NCI-H187 (cell line): ENCODE data around the gene BOLA2B.
"Not testable (repeated sequence)": the region's sequence is repeated elsewhere in the genome, so short reads cannot be mapped to it uniquely, and the experiment has no call there.

Source experiments
- DNase-seq, 2 experiments: peaks; one replicate each; lab custom pipeline; 2025; lab: John Stamatoyannopoulos, UW

Gene BOLA2B

DNA sequence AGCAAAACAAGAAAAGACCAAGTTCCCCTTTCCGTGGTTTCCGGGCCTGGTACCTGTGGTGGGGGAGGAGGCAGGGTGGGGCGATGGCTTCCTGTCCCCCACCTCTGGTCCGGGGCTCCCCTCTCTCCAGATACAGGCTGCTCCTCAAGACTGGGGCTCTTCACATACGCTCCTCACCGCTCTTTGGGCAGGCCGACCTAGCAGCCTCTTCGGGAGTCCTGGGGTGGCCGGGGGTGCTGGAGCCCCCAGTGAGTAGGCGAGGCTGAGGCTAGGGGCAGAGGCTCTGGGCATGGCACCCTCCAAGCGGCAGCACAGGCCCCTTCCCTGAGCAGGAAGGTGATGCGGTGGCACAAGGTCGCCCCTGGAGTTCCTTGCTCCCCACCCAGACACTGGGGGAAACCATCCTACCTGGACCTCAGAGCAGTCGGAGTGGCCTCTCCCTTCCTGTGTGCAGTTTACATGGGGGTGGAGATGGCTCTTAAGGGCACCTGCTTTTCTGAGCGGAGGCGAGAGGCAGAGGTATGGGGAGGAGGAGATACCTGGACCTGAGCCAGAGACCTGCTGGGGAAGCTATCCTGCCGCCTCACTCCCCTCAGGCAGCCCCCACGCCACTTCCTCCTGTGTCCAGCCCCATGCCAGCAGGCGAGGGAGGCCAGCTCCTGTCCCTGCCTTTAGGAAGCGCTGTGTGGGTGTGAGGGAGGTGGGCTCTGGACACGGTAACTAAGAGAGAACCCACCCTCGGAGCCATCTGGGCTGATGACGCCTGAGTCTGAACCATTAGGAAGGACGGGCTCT, 9.2 kb downstream of the BOLA2B start:
- DNase-seq: peak in 1 of 2 experiments; percentile 10

DNA sequence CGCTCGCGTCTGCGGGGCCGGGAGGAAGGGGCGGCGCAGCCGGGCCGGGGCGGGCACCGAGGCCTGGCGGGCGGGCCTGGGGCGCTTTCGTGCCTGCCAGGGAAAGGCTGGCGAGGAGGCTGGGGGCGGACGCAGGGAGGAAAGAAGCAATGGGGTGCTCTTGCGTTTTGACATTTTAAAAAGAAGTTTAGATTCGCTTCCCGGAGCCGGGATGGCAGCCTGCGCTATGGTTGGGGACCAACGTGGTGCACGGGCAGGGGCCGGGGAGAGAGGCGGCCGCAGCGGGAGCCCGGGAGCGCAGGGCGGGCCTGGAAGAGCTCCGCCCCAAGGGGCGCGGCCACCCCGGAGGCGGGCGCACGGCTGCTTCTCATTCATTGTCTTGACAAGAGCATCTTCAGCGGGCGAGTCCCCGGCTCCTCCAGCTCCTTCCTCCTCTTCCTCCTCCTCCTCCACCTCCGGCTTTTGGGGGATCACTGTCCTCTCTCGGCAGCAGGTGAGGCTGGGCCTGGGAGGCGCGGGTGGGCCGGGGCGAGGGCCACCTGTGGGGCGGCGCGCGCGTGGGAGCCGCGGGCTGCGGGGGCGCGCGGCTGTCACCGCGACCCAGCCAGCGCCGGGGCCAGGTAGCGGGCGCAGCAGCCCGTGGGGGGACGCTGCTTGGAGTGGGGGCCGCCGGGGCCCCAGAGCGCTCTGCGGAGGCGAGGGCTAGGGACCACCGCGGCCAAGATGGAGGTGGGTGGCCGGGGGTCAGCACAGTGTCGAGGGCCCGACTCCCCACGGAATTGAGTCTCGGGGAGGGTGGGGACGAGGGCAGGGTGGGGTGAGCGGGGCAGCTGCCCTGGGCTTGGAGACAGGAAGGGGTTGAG, 10.0 kb downstream of the BOLA2B start, which contains the start of gene CORO1A:
CORO1A (plus strand) TSS at position 370 of the 863 bp plus-strand sequence. CDS start 1,608 bp downstream, outside the sequence.
- peak in 1 of 2 experiments; percentile 22 for DNase-seq

DNA sequence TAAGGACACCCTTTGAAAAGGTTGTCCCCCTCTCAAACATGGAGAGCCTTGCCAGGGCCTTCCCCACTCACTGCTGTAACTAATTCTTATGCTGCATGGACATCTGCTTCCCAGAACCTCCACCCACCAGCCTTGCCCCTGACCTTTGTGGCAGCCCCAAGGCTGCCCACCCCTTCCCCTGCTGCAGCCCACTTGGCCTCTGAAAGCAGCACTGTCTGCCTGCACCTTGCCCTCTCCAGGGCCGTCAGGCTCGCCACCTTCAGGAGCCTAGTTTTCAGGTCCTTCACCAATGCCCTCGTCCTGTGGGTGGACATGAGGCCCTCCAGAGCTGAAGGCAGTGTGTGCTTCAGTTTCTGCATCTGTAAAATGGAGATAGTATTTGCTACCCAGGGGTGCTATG, 12.7 kb downstream of the BOLA2B start:
- no peak for DNase-seq

DNA sequence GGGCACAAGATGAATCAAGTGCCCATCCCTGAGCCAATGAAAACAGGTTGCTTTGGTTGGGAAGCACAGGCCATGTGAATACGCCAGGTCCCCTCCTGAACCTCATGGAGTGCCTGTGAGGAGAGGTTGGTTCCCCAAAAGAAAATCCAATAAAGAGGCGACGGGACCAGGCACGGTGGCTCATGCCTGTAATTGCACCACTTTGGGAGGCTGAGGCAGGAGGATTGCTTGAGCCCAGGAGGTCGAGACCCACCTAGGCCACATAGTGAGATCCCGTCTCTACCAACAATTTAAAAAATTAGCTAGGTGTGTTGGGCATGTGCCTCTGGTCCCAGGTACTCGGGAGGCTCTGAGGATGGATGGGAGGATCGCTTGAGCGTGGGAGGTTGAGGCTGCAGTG, 13.5 kb downstream of the BOLA2B start:
- DNase-seq: no peak

DNA sequence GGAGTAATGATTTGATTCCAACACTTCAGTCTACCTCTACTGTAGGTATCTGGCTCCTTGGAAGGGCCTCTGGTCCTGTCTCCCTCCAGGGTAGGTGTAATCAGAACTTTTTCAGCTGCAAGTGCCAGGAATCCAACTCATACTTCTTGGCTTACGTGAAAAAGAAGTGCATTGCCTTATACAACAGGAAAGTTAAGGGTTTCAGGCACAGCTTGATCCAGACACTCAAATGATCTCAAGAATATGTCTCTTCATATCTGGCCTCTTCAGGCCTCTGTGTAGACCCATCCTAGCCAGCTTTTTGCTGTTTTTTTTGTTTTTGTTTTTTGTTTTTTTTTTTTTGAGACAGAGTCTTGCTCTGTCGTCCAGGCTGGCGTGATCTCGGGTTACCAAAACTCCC, 14.3 kb downstream of the BOLA2B start:
- DNase-seq: no peak

DNA sequence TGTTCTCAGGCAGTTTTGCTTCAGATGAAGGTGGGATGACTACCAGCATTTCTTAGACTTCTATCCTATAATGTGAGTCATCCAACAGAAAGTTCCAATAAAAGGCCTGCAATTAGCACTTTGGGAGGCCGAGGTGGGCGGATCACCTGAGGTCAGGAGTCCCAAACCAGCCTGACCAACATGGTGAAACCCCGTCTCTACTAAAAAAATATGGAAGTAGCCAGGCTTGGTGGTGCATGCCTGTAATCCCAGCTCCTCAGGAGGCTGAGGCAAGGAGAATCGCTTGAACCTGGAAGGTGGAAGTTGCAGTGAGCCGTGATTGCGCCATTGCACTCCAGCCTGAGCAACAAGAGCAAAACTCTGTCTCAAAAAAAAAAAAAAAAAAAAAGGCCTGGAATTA, 16.6 kb downstream of the BOLA2B start:
- not testable (repeated sequence) for DNase-seq

DNA sequence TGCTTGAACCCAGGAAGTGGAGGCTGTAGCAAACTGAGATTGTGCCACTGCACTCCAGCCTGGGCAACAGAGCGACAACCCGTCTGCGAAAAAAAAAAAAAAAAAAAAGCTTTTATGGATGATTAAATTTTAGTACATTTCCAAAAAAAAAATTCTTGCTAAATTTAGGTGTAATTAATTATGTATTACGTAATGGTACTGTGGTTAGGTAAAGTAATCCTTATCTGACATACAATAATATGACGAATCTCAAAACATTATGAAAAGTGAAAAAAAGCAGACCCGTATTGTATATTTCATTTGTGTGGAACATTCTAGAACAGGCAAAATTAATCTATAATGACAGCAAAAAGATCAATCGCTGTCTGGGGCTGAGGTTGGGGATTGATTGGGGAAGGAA, 20.4 kb downstream of the BOLA2B start:
- DNase-seq: no peak

DNA sequence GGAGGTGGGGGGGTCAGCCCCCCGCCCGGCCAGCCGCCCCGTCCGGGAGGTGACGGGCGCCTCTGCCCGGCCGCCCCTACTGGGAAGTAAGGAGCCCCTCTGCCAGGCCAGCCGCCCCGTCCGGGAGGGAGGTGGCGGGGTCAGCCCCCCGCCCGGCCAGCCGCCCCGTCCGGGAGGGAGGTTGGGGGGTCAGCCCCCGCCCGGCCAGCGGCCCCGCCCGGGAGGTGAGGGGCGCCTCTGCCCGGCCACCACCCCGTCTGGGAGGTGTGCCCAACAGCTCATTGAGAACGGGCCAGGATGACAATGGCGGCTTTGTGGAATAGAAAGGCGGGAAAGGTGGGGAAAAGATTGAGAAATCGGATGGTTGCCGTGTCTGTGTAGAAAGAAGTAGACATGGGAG, 23.3 kb downstream of the BOLA2B start:
- DNase-seq: not testable (repeated sequence)

DNA sequence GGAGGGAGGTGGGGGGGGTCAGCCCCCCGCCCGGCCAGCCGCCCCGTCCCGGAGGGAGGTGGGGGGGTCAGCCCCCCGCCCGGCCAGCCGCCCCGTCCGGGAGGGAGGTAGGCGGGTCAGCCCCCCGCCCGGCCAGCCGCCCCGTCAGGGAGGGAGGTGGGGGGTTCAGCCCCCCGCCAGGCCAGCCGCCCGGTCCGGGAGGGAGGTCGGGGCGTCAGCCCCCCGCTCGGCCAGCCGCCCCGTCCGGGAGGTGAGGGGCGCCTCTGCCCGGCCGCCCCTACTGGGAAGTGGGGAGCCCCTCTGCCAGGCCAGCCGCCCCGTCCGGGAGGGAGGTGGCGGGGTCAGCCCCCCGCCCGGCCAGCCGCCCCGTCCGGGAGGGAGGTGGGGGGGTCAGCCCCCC, 24.1 kb downstream of the BOLA2B start:
- DNase-seq: not testable (repeated sequence)

DNA sequence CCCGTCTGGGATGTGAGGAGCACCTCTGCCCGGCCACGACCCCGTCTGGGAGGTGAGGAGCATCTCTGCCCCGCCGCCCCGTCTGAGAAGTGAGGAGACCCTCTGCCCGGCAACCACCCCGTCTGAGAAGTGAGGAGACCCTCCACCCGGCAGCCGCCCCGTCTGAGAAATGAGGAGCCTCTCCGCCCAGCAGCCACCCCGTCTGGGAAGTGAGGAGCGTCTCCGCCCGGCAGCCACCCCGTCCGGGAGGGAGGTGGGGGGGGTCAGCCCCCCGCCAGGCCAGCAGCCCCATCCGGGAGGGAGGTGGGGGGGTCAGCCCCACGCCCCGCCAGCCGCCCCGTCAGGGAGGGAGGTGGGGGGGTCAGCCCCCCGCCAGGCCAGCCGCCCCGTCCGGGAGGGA, 24.7 kb downstream of the BOLA2B start:
- not testable (repeated sequence) for DNase-seq

DNA sequence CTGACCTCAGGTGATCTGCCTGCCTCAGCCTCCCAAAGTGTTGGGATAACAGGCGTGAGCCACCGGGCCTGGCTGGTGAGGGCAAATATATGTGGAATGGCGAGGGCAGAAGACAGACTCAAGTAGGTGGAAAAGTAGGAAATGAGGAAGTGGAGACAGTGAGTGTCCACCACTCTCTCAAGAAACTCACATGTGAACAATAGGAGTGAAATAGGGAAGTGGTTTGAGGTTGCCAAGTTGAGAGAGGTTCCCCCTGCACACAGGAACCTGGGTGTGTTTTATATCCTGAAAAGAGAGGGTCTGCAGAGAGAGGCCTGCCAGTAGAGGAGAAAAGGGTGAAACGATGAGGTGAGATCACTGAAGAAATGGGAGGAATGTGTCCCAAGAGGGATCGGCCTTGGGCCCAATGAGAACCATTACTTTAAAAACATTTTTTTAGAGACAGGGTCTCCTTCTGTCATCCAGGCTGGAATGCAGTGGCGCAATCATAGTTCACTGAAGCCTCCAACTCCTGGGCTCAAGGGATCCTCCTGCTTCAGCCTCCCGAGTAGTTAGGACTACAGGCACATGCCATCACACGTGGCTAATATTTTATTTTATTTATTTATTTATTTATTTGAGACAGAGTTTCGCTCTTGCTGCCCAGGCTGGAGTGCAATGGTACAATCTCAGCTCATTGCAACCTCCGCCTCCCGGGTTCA, 27.1 kb downstream of the BOLA2B start:
- no peak for DNase-seq

DNA sequence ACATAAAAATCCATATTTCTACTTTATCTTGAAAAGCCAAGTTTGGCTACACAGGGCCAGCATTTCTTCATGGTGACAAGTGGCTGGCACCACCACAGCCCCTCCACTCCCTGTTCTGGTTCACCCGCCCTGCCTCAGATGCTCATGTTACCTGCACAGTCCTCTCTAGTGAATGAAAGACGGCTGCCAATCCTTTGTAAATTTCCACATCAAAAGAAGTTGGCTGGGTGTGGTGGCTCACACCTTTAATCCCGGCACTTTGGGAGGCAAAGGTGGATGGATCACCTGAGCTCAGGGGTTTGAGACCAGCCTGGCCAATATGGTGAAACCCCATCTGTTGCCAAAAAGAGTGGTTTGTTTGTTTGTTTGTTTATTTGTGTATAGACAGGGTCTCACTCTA, 29.9 kb downstream of the BOLA2B start:
- DNase-seq: no peak

DNA sequence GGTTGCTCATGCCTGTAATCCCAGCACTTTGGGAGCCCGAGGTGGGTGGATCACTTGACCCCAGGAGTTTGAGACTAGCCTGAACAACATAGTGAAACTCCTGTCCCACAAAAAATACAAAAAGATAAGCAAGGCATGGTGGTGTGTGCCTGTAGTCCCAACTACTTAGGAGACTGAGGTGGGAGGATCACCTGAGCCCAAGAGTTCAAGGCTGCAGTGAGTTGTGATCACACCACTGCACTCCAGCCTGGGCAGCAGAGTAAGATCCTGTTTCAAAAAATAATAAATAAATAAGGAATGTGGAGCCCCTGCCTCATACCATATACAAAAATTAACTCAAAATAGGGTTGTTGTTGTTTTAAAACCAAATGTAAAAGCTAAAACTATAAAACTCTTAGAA, 36.3 kb downstream of the BOLA2B start:
- no peak for DNase-seq

DNA sequence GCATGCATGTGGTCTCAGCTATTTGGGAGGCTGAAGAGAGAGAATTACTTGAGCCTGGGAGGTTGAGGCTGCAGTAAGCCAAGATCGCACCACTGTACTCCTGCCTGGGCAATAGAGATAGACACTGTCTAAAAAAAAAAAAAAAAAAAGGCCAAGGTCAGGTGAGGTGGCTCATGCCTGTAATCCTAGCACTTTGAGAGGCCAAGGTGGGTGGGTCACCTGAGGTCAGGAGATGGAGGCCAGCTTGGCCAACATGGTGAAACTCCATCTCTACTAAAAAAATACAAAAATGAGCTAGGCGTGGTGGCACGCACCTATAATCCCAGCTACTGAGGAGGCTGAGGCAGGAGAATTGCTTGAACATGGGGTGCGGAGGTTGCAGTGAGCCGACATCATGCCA, 38.3 kb downstream of the BOLA2B start:
- DNase-seq: no peak

DNA sequence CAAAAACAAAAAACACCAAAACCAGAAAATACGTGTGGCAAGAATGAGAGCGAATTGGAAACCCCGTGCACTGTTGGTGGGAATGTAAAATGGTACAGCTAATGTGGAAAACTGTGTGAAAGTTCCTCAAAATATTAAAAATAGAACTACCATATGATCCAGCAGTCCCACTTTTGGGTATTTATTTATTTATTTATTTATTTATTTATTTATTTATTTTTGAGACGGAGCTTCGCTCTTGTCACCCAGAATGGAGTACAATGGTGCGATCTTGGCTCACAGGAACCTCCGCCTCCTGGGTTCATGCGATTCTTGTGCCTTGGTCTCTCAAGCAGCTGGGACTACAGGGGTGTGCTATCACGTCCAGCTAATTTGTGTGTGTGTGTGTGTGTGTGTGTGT, 40.9 kb downstream of the BOLA2B start:
- DNase-seq: no peak

DNA sequence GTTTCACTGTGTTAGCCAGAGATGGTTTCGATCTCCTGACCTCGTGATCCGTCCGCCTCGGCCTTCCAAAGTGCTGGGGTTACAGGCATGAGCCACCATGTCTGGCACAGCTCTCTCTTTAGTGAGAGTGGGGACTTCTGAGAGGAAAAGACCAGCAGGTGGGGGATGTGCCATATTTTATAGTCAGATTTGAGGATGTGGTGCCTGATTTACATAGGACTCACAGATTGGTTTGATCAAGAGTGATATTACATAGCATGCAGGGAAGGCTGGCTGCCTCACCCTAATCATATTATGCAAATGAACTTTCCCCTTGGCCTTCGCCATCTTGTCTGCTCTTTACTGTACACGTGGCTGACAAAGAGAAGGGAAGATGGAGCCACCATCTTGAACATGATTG, 42.4 kb downstream of the BOLA2B start:
- no peak for DNase-seq

DNA sequence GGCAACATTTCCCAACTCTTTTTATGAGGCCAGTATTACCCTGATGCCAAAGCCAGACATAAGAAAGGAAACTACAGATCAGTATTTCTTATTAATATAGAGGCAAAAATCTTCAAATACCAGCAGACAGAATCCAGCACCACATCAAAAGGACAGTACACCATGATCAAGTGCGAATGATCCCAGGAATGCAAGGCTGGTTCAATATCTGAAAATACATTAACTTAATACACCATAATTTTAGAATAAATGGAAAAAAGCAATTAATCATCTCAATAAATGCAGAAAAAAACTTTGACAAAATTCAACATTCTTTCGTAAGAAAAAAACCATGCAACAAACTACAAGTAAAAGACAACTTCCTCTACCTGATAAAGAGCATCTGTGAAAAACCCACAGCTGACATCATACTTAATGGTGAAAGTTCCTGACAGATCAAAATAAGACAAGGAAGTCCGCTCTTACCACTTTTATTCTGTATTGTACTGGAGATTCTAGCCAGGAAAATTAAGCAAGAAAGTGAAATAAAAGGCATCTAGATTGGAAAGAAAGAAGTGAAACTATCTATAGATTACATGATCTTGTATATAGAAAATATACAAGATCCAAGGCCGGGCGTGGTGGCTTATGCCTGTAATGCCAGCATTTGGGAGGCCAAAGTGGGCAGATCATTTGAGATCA, 44.1 kb downstream of the BOLA2B start:
- no peak for DNase-seq

DNA sequence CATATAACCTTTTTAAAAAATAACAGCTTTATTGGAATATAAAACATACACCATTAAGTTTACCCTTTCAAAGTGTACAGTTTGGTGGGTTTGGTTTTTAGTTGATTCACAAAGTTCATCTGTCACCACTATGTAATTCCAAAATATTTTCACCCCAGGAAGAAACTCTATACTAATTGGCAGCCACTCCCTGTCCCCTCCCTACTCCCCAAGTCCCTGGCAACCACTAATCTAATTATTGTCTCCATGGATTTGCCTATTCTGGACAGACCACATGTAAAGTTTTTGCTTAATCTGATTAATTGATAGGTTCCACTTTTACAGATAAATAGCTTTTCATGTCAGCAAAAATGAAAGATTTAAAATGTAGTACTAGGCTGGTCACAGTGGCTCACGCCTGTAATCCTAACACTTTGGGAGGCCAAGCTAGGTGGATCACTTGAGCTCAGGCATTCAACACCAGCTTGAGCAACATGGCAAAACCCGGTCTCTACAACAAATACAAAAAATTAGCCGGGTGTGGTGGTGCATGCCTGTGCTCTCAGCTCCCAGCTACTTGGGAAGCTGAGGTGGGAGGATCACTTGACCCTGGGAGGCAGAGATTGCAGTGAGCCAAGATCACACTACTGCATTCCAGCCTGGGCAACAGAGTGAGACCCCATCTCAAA, 45.5 kb downstream of the BOLA2B start:
- no peak for DNase-seq

DNA sequence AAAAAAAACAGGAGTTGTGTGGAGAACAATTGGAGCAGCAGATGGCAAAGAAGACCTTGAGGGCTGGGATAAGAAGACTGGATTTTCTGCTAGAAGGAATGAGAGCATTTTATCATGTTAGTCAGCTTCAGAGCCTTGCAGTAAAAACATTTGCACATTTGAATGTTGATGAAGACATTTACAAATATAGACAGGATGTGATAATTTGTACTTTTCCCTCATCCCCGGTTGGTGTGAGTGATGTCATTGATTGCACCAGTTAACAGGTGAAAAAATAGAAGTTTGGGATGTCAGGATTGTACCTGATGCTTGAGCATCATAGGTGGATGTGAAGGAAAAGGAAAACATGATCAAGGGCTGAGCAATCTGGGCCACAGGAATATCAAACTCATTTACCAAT, 47.8 kb downstream of the BOLA2B start:
- no peak for DNase-seq

DNA sequence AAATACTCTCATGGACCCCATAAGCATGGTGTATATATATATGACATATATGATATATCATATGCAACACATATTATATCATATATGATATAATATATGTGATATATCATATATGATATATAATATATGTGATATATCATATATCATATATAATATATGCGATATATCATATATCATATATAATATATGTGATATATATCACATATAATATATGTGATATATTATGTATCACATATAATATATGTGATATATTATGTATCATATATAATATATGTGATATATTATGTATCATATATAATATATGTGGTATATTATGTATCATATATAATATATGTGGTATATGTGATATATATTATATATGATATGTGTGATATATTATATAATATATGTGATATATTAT, 48.5 kb downstream of the BOLA2B start:
- no peak for DNase-seq

DNA sequence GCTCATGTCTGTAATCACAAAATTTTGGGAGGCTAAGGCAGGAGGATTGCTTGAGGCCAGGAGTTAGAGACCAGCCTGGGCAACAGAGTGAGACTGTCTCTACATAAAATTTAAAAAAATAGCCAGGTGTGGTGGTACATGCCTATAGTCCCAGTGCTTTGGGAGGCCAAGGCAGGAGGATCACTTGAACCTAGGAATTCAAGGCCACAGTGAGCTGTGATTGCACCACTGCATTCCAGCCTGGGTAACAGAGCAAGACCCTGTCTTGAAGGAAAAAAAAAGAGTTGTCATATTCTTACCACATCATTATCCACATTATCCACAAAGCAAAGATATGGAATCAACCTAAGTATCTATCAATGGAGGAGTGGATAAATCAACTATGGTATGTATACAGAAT, 49.4 kb downstream of the BOLA2B start:
- DNase-seq: no peak
